WTC11 (cell line): ENCODE data around the gene USP48. TPM values are rescaled to one million over a fixed set of nuclear protein-coding genes. Genes with fewer than 3 reads are reported as not detected.

Experiments
- ATAC-seq: fragments of 200-7000 bp; cut with Tn5 transposase; 2 replicates; pipeline ENCODE4 v1.10.0; 2021; ENCODE audit warnings: mild to moderate bottlenecking, moderate library complexity
- CTCF ChIA-PET: fragments of 300-600 bp; sonication (Branson Sonifier 250); formaldehyde crosslinking; loops from one replicate; lab custom pipeline; 2021; ENCODE audit warnings: antibody characterized with exemption; lab: Charles Lee
- POLR2A ChIA-PET: fragments of 350-600 bp; sonication (Branson Sonifier 250); formaldehyde crosslinking; loops from one replicate; lab custom pipeline; 2021; ENCODE audit warnings: antibody characterized with exemption; lab: Charles Lee
- DNase-seq: peaks from one replicate; pipeline ENCODE4 v3.0.0; 2021; ENCODE audit warnings: low spot score
- H3K27ac Mint-ChIP-seq: 2 replicates; pipeline ENCODE4 v1.8.0; 2021; ENCODE audit warnings: mixed read lengths
- H3K27me3 Mint-ChIP-seq: 2 replicates; pipeline ENCODE4 v1.8.0; 2021; ENCODE audit warnings: low read depth, mild to moderate bottlenecking, moderate library complexity, mixed read lengths
- H3K36me3 Mint-ChIP-seq: 2 replicates; pipeline ENCODE4 v1.8.0; 2021; ENCODE audit warnings: mixed read lengths
- H3K4me1 Mint-ChIP-seq: 2 replicates; pipeline ENCODE4 v1.8.0; 2022; ENCODE audit warnings: mixed read lengths
- H3K4me3 Mint-ChIP-seq: 2 replicates; pipeline ENCODE4 v1.8.0; 2021; ENCODE audit warnings: mild to moderate bottlenecking, moderate library complexity, mixed read lengths
- H3K9me3 Mint-ChIP-seq: 2 replicates; pipeline ENCODE4 v1.8.0; 2021; ENCODE audit warnings: mixed read lengths
- FOXJ3 ChIP-seq: sonication (generic); formaldehyde crosslinking; IDR thresholded peaks from 2 replicates; pipeline ENCODE4 v1.9.0; 2021; ENCODE audit warnings: missing genetic modification reagents, mild to moderate bottlenecking, borderline replicate concordance
- HMGA2 ChIP-seq: fragments of 250-450 bp; sonication (Bioruptor Pico); IDR thresholded peaks from 2 replicates; pipeline ENCODE4 v1.4.0; 2021; ENCODE audit warnings: mild to moderate bottlenecking, moderate library complexity
- IRF2 ChIP-seq: sonication (generic); formaldehyde crosslinking; IDR thresholded peaks from 2 replicates; pipeline ENCODE4 v1.8.0; 2022; ENCODE audit warnings: low read depth, missing genetic modification reagents, borderline replicate concordance
- JAZF1 ChIP-seq: fragments of 250-450 bp; sonication (Bioruptor Pico); IDR thresholded peaks from 2 replicates; pipeline ENCODE4 v1.9.0; 2021; ENCODE audit warnings: moderate library complexity, mild to moderate bottlenecking, inconsistent platforms
- KAT7 ChIP-seq: sonication (generic); formaldehyde crosslinking; IDR thresholded peaks from 2 replicates; pipeline ENCODE4 v1.8.1; 2023; ENCODE audit warnings: missing genetic modification reagents, mild to moderate bottlenecking, borderline replicate concordance
- NFATC4 ChIP-seq: fragments of 250-450 bp; sonication (Bioruptor Pico); IDR thresholded peaks from 2 replicates; pipeline ENCODE4 v1.9.0; 2021; ENCODE audit warnings: mild to moderate bottlenecking
- NFYB ChIP-seq: sonication (generic); formaldehyde crosslinking; conservative IDR thresholded peaks from 2 replicates; pipeline ENCODE4 v1.8.0; 2022; ENCODE audit warnings: low read depth, missing genetic modification reagents
- SMAD3 ChIP-seq: sonication (generic); formaldehyde crosslinking; IDR thresholded peaks from 2 replicates; pipeline ENCODE4 v1.8.0; 2022; ENCODE audit warnings: missing genetic modification reagents, mild to moderate bottlenecking, borderline replicate concordance
- TP53 ChIP-seq: sonication (generic); formaldehyde crosslinking; IDR thresholded peaks from 2 replicates; pipeline ENCODE4 v1.8.1; 2023; ENCODE audit warnings: mild to moderate bottlenecking, missing genetic modification reagents
- ZNF423 ChIP-seq: fragments of 250-450 bp; sonication (Bioruptor Pico); IDR thresholded peaks from 2 replicates; pipeline ENCODE4 v2.1.2; 2022; ENCODE audit warnings: mild to moderate bottlenecking, moderate library complexity
- ZNF671 ChIP-seq: fragments of 250-450 bp; sonication (Bioruptor Pico); IDR thresholded peaks from 2 replicates; pipeline ENCODE4 v1.8.0; 2021; ENCODE audit warnings: mild to moderate bottlenecking
- total RNA-seq: library from RNA; stranded (reverse); gene quantifications from 3 replicates; pipeline ENCODE4 v1.2.3, GENCODE V29; 2021
- TF ChIP-seq, protein P1 (sequence below): sonication (generic); formaldehyde crosslinking; IDR thresholded peaks from 2 replicates; pipeline ENCODE4 v1.8.1; 2023; ENCODE audit warnings: mild to moderate bottlenecking, missing genetic modification reagents, moderate library complexity
- TF ChIP-seq, protein P2 (sequence below): sonication (generic); formaldehyde crosslinking; IDR thresholded peaks from 2 replicates; pipeline ENCODE4 v1.8.1; 2022; ENCODE audit warnings: mild to moderate bottlenecking, missing genetic modification reagents, moderate library complexity, borderline replicate concordance
- TF ChIP-seq, protein P3 (sequence below): sonication (generic); formaldehyde crosslinking; IDR thresholded peaks from 2 replicates; pipeline ENCODE4 v1.8.1; 2023; ENCODE audit warnings: mild to moderate bottlenecking, missing genetic modification reagents
- TF ChIP-seq, protein P4 (sequence below): sonication (generic); formaldehyde crosslinking; IDR thresholded peaks from 2 replicates; pipeline ENCODE4 v1.8.1; 2023; ENCODE audit warnings: mild to moderate bottlenecking, missing genetic modification reagents
- TF ChIP-seq, protein P5 (sequence below): fragments of 250-450 bp; sonication (Bioruptor Pico); IDR thresholded peaks from 2 replicates; pipeline ENCODE4 v1.9.0; 2021; ENCODE audit warnings: mild to moderate bottlenecking
- TF ChIP-seq, protein P6 (sequence below): fragments of 250-450 bp; sonication (Bioruptor Pico); IDR thresholded peaks from 2 replicates; pipeline ENCODE4 v1.9.0; 2021; ENCODE audit warnings: moderate library complexity, mild to moderate bottlenecking, inconsistent platforms, borderline replicate concordance
- TF ChIP-seq, protein P7 (sequence below): sonication (generic); formaldehyde crosslinking; IDR thresholded peaks from 2 replicates; pipeline ENCODE4 v1.8.0; 2022; ENCODE audit warnings: mild to moderate bottlenecking, missing genetic modification reagents
- TF ChIP-seq, protein P8 (sequence below): sonication (generic); formaldehyde crosslinking; IDR thresholded peaks from 2 replicates; pipeline ENCODE4 v1.8.0; 2023; ENCODE audit warnings: mild to moderate bottlenecking, missing genetic modification reagents
- TF ChIP-seq, protein P9 (sequence below): sonication (generic); formaldehyde crosslinking; IDR thresholded peaks from 2 replicates; pipeline ENCODE4 v1.8.1; 2022; ENCODE audit warnings: mild to moderate bottlenecking, moderate library complexity, missing genetic modification reagents

Gene USP48
- total RNA-seq, 1 experiment from 2014 or later: 86.9 TPM

DNA sequence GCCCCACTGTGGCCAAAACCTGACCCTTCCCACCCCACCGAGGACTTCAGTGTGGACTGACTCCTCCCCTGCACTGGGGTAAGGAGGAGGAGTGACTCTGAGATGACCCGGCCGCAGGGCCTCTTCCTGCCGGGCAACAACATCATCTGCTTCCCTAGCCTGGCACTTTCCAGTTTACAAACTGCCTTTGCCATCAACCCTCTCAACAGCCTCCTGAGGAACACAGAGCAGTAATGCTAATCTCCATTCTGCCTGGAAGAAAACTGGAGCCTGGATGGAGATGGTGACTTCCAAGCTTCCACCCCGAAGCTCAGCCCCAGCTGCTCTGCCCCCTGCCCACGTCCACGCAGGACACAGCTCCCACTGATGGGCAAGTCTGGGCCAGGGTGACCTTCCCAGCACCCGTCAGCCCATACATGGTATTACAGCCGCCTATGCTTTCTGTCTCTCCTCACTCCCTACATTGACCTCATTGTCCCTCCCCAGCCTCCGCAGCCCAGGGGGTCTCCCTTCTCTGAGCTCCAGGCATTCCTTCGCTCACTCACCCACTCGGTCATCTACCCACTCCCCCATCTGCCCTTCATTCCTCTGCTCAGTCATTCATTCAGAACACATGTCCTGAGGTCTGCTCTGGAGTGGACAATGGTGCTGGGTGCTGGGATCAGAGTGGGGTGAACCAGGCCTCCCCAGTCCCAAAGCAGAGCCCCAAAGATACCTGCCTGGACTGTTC is 148.0 kb downstream of the USP48 start:
- Mint-ChIP-seq H3K36me3 (no peaks in the 10 kb centered on the region), H3K4me1 (peaks cover 28% of the 10 kb centered on the region), H3K4me3 (no peak overlapping the region), H3K27me3 (no peaks in the 10 kb centered on the region), H3K9me3 (no peaks in the 10 kb centered on the region), H3K27ac (peak overlapping the region; percentile 53; the same call in 1 of the 2 replicates)
- ChIA-PET POLR2A (interaction anchor here (0.6 kb wide), 1 partner anchor 28 kb away, joined by 3 read pairs; no protein-coding TSS in a partner anchor), CTCF (no interaction called here)
- TF ChIP-seq FOXJ3 (CRISPR knock-in tag): no peak
- TF ChIP-seq, protein P1, sequence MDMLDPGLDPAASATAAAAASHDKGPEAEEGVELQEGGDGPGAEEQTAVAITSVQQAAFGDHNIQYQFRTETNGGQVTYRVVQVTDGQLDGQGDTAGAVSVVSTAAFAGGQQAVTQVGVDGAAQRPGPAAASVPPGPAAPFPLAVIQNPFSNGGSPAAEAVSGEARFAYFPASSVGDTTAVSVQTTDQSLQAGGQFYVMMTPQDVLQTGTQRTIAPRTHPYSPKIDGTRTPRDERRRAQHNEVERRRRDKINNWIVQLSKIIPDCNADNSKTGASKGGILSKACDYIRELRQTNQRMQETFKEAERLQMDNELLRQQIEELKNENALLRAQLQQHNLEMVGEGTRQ (CRISPR knock-in tag): no peak
- TF ChIP-seq HMGA2 (CRISPR knock-in tag): no peak
- no peak for TF ChIP-seq TP53 (CRISPR knock-in tag)
- TF ChIP-seq, protein P2, sequence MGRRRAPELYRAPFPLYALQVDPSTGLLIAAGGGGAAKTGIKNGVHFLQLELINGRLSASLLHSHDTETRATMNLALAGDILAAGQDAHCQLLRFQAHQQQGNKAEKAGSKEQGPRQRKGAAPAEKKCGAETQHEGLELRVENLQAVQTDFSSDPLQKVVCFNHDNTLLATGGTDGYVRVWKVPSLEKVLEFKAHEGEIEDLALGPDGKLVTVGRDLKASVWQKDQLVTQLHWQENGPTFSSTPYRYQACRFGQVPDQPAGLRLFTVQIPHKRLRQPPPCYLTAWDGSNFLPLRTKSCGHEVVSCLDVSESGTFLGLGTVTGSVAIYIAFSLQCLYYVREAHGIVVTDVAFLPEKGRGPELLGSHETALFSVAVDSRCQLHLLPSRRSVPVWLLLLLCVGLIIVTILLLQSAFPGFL (CRISPR knock-in tag): no peak
- TF ChIP-seq, protein P3, sequence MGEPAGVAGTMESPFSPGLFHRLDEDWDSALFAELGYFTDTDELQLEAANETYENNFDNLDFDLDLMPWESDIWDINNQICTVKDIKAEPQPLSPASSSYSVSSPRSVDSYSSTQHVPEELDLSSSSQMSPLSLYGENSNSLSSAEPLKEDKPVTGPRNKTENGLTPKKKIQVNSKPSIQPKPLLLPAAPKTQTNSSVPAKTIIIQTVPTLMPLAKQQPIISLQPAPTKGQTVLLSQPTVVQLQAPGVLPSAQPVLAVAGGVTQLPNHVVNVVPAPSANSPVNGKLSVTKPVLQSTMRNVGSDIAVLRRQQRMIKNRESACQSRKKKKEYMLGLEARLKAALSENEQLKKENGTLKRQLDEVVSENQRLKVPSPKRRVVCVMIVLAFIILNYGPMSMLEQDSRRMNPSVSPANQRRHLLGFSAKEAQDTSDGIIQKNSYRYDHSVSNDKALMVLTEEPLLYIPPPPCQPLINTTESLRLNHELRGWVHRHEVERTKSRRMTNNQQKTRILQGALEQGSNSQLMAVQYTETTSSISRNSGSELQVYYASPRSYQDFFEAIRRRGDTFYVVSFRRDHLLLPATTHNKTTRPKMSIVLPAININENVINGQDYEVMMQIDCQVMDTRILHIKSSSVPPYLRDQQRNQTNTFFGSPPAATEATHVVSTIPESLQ (CRISPR knock-in tag): no peak
- TF ChIP-seq IRF2 (CRISPR knock-in tag): no peak
- no peak for TF ChIP-seq KAT7 (CRISPR knock-in tag)
- TF ChIP-seq, protein P4, sequence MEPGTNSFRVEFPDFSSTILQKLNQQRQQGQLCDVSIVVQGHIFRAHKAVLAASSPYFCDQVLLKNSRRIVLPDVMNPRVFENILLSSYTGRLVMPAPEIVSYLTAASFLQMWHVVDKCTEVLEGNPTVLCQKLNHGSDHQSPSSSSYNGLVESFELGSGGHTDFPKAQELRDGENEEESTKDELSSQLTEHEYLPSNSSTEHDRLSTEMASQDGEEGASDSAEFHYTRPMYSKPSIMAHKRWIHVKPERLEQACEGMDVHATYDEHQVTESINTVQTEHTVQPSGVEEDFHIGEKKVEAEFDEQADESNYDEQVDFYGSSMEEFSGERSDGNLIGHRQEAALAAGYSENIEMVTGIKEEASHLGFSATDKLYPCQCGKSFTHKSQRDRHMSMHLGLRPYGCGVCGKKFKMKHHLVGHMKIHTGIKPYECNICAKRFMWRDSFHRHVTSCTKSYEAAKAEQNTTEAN: no peak
- no peak for TF ChIP-seq SMAD3 (CRISPR knock-in tag)
- TF ChIP-seq JAZF1 (CRISPR knock-in tag): no peak
- TF ChIP-seq, protein P5, sequence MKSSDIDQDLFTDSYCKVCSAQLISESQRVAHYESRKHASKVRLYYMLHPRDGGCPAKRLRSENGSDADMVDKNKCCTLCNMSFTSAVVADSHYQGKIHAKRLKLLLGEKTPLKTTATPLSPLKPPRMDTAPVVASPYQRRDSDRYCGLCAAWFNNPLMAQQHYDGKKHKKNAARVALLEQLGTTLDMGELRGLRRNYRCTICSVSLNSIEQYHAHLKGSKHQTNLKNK (CRISPR knock-in tag): no peak
- TF ChIP-seq, protein P6, sequence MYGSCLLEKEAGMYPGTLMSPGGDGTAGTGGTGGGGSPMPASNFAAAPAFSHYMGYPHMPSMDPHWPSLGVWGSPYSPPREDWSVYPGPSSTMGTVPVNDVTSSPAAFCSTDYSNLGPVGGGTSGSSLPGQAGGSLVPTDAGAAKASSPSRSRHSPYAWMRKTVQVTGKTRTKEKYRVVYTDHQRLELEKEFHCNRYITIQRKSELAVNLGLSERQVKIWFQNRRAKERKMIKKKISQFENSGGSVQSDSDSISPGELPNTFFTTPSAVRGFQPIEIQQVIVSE (CRISPR knock-in tag): no peak
- TF ChIP-seq, protein P7, sequence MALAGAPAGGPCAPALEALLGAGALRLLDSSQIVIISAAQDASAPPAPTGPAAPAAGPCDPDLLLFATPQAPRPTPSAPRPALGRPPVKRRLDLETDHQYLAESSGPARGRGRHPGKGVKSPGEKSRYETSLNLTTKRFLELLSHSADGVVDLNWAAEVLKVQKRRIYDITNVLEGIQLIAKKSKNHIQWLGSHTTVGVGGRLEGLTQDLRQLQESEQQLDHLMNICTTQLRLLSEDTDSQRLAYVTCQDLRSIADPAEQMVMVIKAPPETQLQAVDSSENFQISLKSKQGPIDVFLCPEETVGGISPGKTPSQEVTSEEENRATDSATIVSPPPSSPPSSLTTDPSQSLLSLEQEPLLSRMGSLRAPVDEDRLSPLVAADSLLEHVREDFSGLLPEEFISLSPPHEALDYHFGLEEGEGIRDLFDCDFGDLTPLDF: no peak
- TF ChIP-seq, protein P8, sequence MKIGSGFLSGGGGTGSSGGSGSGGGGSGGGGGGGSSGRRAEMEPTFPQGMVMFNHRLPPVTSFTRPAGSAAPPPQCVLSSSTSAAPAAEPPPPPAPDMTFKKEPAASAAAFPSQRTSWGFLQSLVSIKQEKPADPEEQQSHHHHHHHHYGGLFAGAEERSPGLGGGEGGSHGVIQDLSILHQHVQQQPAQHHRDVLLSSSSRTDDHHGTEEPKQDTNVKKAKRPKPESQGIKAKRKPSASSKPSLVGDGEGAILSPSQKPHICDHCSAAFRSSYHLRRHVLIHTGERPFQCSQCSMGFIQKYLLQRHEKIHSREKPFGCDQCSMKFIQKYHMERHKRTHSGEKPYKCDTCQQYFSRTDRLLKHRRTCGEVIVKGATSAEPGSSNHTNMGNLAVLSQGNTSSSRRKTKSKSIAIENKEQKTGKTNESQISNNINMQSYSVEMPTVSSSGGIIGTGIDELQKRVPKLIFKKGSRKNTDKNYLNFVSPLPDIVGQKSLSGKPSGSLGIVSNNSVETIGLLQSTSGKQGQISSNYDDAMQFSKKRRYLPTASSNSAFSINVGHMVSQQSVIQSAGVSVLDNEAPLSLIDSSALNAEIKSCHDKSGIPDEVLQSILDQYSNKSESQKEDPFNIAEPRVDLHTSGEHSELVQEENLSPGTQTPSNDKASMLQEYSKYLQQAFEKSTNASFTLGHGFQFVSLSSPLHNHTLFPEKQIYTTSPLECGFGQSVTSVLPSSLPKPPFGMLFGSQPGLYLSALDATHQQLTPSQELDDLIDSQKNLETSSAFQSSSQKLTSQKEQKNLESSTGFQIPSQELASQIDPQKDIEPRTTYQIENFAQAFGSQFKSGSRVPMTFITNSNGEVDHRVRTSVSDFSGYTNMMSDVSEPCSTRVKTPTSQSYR: no peak
- TF ChIP-seq ZNF671 (CRISPR knock-in tag): no peak
- no peak for TF ChIP-seq NFYB (CRISPR knock-in tag)
- TF ChIP-seq, protein P9, sequence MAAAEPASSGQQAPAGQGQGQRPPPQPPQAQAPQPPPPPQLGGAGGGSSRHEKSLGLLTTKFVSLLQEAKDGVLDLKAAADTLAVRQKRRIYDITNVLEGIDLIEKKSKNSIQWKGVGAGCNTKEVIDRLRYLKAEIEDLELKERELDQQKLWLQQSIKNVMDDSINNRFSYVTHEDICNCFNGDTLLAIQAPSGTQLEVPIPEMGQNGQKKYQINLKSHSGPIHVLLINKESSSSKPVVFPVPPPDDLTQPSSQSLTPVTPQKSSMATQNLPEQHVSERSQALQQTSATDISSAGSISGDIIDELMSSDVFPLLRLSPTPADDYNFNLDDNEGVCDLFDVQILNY (CRISPR knock-in tag): no peak
- no peak for TF ChIP-seq ZNF423 (CRISPR knock-in tag)
- TF ChIP-seq NFATC4 (CRISPR knock-in tag): no peak
- no peak for DNase-seq
- no peak for ATAC-seq
